Ureter (tissue), 1 donor: ENCODE results near the gene NTRK2. TPM values are rescaled to one million over a fixed set of nuclear protein-coding genes. Genes with fewer than 3 reads are reported as not detected.

Experiments
- DNase-seq: peaks from one replicate; pipeline ENCODE4 v3.0.0-alpha.2; 2020; ENCODE audit warnings: low spot score
- total RNA-seq: library from RNA; stranded (reverse); gene quantifications from one replicate; pipeline ENCODE4 v1.2.4, GENCODE V29; 2023
- donor health status: DM: yes; HTN: yes; CAD: no.

Gene NTRK2
- total RNA-seq: 3.0 TPM

DNA sequence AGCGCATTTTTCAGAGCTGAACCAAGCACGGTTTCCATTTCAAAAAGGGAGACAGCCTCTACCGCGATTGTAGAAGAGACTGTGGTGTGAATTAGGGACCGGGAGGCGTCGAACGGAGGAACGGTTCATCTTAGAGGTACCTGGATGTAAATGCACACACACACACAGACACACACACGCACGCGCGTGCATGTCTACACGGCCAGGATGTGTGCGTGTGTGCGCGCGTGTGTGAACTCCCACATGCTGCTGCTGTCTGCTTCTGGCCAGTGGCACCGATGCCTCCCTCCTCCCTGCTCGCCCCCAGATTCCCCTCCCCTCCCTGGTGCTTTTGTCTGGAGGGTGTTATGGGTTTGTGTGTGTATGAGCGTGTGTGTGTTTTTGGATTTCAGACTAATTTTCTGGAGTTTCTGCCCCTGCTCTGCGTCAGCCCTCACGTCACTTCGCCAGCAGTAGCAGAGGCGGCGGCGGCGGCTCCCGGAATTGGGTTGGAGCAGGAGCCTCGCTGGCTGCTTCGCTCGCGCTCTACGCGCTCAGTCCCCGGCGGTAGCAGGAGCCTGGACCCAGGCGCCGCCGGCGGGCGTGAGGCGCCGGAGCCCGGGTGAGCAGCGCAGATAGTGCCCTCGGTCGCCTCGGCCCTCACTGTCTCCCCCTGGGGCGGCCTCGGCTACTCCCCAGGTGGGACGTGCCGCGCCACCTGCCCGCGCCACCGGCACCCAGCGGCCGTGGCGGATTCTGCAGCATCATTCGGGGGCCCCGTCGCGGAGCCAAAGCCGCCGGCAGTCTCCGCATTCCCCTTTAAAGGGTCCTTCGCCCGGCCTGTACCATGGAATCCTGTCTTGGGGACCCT is at the start of gene NTRK2:
TSS of gene NTRK2 (plus strand) at position 442 of the 850 bp plus-strand sequence. CDS start 1,020 bp downstream, outside the sequence.
- no peak for DNase-seq

DNA sequence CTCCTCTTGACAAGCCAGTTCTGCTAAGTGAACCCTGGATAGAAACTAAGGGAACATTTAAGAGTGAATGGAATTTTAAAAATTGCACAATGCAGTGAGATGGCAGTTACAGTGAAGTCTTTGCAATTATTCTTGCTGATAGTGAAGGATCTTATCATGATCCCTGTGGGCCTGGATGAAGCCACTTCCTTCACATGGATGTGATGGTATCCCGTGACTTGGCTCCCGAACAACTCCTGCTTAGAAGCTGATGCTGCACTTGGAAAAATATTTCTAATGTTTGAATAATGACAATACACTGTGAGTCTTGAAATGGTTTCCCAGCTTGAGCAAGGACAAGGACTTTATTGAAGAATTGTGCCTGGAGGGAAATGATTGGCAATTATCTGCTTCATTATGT is 49.2 kb upstream of the NTRK2 start:
- no peak for DNase-seq

DNA sequence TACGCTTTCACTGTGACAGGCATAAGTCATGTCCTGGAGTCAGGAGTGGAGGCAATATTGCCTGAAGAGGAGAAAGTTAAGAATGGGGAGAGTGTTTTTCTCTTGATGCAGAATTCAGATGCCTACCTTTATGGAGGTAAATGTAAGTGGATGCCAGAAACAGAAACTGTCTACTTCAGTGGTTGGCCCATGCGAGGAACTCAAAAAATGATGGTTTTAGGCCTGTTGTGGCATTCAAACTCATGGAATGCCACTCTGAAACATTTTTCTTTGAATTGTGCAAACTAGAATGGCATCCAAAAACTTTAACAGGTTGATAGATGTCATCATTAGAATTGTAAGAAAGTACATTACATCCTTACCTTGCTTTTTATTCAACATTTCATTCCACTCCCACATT is 47.7 kb upstream of the NTRK2 start:
- no peak for DNase-seq

DNA sequence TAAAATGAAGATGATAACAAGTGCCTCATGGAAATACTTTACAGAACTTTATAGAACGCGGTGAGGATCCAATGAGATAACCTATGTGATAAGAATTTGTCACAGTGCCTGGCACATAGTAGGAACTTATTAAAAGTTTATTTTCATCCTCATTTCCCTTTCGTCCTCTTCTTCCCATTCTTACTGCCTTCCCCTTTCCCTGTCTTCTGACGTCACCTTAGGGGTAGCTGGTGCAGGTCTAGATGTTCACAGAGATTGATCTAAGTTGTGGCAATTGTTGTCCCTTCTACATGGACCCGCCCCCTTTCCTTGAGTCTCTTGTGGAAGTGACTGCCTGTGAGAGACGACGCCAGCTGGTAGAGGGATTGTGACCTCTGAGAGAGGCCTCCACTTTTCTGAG is 46.5 kb upstream of the NTRK2 start:
- DNase-seq: no peak

DNA sequence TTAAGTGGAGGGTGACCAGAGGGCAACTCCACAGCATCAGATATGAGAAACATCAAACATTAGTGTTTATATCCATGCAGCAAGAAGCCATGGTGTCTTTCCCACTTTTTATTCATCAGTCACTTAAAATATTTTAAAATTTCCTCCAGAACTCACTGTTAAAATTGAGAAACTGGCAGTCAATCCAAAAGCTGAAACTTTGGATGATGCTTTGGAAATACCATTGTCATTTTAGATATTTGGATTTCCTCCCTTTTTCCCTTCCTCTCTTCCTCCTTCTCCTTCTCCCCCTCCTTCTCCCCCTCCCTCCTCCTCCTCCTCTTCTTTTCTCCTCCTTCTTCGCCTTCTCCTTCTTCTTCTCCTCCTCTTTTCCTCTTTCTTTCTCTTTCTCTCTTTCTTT is 33.1 kb upstream of the NTRK2 start:
- DNase-seq: no peak

DNA sequence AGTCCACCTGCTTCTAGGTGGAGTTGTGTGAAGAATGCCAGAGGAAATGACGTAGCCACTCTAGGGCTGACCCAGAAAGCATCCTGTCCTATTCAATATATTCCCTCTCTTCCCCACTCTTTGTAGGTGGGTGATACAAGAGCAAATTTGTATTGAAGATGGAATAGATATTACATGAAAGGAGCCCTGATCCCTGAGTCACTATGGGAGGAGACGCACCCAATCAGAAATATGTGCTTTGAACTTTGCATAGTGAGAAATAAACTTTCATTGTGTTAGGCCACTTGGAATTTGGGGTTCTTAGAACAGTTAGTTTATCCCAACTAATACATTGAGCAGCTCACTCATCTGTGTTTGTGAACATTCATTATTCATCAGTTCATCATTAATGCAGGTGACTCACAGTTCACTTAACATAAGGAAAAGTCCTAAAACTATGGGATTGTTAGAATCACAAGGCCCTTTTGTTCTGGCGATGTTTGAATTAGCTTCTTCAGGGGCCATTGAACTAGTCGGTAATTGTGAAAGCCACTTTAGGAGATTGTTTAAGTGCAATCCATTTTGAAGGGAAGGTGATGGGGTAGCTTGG is 26.9 kb upstream of the NTRK2 start:
- DNase-seq: no peak

DNA sequence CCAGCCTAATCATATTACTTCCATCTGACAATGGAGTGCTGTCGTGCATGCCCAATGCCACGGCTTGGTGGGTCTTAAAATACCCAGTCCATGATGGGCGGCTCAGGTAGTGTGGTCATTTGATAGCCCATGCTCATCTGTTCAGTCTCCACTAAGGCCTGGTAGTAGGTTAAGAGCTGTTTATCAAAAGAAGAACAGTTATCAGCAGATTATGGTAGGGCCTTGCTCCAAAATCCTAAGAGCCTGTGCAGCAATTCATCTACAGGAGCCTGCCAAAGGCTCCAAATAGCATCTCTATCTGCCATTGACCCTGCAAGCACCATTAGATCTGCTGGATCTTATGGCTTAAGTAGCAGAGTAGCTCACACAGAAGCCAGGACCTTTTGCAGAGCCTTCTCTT is 21.8 kb upstream of the NTRK2 start:
- DNase-seq: no peak

DNA sequence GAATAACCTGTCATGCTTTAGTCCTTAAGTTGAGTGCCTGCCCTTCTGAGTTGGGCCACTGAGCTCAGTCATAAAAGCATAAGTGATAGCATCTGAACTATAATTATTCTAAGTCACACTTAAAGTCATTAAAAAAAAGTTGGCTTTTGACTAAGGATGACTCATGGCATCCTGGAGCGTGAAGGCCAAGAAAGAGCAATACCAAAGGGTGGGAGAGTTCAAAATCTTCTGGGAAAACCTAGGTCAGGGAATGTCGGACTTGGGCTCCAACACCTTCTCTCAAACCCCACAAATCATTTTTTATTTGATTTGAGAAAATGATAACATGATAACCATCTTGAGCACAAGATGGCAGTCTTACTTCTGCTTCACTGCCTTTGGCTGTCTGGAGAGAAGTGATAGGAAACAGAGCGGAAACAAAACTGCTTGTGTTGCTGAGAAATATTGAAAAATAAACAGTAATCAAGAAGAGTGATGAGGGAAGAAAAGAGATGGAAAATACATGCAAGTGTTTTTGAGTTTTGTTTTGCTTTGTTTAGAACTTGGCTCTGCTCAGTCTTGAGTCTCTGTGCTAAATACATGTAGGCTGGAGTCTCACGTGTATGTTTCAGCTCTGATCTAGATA is 16.9 kb upstream of the NTRK2 start:
- DNase-seq: no peak

DNA sequence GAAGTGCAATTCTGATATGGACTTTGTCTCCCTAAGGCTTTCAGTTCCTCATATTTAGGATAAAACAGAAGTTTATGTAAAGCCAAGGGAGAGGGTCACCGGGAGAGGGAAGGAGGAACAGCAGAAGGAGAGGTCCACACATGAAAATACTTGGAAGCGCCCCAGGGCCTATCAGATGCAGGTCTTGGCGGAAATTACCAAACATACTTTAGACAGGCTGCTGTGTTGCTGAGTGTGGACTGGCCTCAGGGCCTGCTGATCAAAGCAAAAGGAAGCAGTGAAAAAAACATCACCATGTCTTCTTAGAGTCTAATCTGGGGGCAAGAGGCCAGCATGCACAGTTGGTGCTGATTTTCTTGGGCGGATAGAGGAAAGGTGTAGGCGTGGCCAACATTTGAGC is 14.1 kb upstream of the NTRK2 start:
- no peak for DNase-seq

DNA sequence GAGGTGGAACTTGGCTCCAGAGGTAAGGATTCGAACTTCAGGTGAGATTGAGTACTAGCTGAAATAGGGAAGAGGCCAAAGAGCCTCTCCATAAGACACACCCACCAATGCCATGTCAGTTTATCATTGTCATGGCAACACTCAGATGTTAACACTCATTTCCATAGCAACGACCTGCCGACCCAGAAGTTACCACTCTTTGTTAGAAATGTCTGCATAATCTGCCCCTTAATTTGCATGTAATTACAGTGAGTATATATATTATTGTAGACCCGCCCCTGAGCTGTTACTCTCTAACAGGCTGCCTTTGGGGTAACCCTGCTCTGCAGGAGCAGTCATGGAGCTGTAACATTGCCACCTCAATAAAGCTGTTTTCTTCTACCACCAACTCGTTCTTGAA is 10.2 kb upstream of the NTRK2 start:
- no peak for DNase-seq

DNA sequence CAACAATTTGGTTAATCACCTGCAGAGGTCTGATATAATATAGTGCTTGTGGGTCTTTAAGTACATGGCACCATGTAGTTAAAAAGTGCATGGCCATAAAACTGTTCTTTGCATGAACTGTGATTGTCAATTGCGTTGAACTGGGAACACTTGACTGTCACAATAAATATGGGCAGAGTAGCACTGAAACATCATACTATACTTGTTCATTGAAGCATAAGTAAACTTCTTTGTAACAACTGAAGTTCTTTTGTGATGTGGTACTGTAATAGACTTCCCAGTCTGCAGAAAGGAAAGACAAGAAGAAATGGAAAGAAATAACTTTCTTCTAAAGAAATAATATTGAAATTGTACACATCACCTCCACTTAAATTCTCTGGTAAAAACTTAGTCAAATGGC is 9.8 kb upstream of the NTRK2 start:
- no peak for DNase-seq

DNA sequence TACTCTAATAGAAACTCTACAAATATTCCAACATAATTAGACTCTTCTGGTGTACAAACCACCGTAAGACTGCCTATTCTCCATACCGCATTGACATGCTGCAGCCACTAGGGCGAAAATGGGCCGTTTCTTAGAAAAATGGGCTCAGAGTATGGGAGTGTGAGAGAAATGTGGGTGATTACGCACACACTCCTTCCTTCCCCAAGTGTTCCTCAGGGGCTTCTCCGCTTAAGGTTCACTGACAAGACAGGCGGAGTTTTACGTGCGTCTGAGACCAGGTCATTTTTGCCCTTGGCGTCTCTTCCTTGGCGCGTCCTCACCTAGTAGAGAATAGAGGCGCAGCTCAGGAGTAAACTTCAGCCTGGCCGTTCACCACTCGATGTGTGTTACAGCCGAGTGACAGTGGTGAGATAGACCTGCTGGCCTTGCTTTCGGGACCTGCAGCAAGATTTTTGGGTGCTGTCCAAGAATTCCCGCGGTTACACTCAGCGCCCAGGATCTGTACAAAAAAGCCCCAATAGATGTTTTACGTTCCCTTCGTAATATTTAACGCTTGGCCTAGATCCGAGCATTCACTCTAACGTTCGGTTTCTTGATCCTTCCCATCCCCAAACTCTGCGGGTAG is 1.8 kb upstream of the NTRK2 start:
- no peak for DNase-seq

DNA sequence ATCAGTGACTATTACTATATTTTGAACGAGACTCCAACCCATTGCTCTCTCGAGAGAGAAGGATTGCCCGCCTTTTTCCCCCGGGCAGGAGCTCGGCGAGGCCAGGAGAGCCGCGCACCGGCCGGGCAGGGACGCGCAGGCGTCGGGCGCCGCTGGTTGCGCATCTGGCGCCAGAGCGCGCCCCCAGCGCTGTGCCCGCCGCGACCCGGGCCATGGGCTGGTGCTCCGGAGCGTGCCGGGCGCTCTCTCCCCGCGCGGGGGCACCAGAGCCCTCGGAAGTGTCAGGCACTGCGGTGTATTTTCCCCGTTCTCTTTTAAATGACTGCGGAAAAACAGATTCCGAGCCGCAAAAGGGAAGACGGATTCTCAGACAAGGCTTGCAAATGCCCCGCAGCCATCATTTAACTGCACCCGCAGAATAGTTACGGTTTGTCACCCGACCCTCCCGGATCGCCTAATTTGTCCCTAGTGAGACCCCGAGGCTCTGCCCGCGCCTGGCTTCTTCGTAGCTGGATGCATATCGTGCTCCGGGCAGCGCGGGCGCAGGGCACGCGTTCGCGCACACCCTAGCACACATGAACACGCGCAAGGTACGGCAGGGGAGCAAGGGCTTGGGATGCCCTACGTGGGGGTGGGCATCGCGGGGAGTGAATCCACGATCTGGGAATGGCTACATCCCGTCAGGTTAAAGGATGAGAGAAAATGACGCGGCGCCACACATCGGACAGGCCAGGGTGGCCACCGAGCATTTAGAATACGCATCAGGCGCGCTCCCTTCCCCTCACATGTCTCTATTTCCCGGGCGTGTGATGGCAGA is 1.1 kb upstream of the NTRK2 start:
- peak; percentile 59 for DNase-seq

DNA sequence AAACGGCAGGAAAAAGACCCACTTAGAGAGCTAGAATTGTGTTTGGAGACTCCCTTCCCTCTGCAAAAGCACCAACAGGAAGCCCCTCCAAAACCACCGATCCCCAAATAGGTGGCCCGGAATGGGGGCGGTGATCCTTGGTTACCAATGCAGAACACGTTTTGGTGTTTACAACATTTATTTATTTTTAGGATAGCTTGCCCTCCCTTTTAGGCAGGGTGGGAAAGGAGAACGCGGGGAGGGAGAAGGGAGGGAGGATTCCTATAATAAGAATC is 579 bp upstream of the NTRK2 start:
- no peak for DNase-seq

DNA sequence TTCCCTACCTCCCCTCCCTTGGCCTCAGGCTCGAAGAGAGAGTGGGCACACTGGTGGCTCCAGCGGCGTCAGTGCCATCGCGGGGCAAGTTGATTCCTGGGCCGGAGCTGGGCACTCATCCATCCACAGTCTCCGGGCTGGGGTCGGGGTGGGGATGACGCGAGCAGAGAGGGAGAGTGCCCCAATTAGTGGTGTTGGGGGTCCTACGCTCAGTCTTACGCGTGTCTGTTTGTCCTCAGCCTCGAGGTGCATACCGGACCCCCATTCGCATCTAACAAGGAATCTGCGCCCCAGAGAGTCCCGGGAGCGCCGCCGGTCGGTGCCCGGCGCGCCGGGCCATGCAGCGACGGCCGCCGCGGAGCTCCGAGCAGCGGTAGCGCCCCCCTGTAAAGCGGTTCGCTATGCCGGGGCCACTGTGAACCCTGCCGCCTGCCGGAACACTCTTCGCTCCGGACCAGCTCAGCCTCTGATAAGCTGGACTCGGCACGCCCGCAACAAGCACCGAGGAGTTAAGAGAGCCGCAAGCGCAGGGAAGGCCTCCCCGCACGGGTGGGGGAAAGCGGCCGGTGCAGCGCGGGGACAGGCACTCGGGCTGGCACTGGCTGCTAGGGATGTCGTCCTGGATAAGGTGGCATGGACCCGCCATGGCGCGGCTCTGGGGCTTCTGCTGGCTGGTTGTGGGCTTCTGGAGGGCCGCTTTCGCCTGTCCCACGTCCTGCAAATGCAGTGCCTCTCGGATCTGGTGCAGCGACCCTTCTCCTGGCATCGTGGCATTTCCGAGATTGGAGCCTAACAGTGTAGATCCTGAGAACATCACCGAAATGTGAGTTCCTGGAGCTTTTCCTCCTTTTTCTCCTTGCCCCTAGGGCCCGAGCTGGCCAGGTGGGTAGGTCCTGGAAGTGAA is 861 bp downstream of the NTRK2 start:
- no peak for DNase-seq

DNA sequence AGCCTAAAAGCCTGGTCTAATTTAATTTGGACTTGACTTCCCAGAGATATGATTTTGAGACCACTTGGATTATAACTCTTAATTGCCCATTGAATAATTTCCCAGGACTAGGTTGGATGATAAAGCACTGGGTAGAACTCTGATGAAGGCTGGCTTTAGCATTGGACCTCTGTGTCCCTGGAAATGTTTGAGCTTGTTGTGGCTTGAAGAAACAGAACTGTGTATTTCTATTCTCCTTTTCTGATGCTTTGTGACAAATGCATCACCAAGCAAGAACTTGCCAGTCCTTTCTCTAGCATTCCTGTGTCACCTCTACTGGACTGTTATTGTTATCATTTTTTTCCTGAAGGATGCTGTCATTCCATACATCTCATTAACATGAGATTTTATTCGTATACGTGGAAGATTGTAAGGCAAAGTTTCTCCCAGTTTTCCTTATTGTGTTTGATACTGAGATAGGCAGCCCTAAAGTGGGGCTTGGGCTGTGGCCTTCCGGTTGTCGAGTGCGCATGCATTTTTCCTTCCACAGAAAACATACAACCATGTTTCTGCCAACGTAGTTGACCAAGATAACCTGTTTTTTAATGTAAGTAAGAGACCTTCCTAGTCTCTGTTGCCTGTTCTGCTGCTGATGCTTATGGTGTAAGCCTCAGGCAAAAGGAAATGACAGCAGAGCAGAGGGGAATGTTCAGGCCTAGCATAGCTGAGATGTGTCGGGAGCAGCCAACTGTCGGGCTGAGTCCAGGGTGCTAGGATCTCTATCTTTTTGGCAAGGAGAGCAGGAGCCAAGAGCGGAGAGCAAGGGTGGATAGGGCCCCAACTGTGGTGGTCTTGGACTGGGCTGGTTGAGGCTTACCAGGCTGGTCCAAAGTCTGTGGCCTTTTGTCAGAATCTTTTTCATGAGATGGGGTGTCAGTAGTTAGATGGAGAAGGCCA is 2.3 kb downstream of the NTRK2 start:
- no peak for DNase-seq

DNA sequence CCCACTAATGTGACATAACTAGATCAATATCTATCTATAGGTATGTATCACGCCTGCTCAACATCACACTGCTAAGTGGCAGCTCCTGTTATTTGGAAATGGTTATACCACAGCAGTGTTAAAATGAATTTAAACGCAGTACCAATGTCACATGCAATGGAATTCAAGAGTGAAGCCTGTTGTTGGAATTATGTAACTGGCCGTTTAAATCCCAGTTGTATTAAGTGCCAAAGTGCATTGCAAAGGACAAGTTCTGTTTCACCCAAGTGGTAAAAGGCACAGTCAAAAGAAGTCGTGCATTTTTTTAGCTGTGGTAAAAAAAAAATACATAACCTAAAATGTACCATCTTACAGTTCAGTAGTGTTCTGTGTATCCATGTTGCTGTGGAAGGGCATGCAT is 4.3 kb downstream of the NTRK2 start:
- no peak for DNase-seq

DNA sequence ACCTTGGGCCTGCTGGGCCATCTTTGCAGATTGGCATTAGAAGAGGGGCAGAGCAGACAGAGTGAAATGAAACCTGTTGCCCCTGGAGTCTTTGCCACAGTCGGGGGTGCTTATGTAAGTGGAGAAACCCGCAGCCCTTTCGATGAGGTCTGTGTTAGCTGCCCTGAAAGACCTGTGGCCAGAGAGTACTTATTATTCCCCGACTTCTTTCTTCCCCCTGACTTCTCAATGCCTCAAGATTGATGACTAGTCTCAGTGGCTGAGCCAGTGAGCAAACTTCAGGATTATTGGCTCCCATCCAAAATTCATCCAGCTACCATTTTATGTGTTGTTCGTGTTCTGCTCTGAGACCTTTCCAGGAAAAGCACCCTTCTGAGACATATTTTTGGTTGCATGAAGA is 7.6 kb downstream of the NTRK2 start:
- DNase-seq: no peak

DNA sequence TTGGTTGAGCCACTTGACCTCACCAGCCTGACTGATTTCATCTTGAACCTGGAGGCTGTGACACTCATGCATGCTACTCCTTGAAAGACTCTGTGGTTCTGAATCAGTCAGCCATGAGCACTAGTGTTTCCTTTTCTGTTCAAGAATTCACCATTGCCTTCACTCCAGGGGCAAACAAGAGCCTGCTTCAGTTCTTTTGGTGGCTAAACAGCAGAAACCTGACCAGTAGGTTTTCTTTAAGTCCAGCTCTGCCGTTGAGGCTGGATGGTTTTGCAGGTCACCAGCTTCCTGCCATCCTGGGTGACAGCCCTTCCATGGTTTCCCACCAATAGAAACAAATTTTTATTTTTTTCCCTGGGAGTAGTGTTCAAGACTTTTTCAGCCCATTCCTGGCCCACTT is 10.0 kb downstream of the NTRK2 start:
- no peak for DNase-seq
